GM12874 (cell line): Measurements from ENCODE around the gene LMF1.

Experiments used
- CTCF ChIP-seq: IDR thresholded peaks from 2 replicates; pipeline ENCODE4 v1.5.1; 2011; ENCODE audit warnings: low read depth, mild to moderate bottlenecking, control low read depth, low read length, moderate library complexity; ENCODE audit not compliant: insufficient read depth

The LMF1 gene

GRCh38 chr16:993731-994130 is 22.9 kb upstream of the LMF1 start:
- no peak for TF ChIP-seq CTCF

- no peak for TF ChIP-seq CTCF
Measured at GRCh38 chr16:991773-992172, 21.0 kb upstream of the LMF1 start.

- no peak for TF ChIP-seq CTCF
Measured at GRCh38 chr16:991345-991744, 20.6 kb upstream of the LMF1 start.

- TF ChIP-seq CTCF = no peak
Measured at GRCh38 chr16:990516-991291, 19.9 kb upstream of the LMF1 start.

GRCh38 chr16:989354-989814 is 18.6 kb upstream of the LMF1 start:
- no peak for TF ChIP-seq CTCF

- no peak for TF ChIP-seq CTCF
Measured at GRCh38 chr16:988471-989353, 17.9 kb upstream of the LMF1 start.

- TF ChIP-seq CTCF = no peak
Measured at GRCh38 chr16:987906-988305, 17.1 kb upstream of the LMF1 start.
